ENCODE measurements around the gene EPB41L4A.

EPB41L4A gene

GRCh38 chr5:112316006-112316405 is 103.1 kb downstream of the EPB41L4A start:
- TF ChIP-seq GATA3 (IDR thresholded peaks at IDR 0.05; ENCODE audit: low read depth, low read length) (no peak), GATA2 (IDR thresholded peaks at IDR 0.05; ENCODE audit: low read depth, low read length) (no peak)

DNA sequence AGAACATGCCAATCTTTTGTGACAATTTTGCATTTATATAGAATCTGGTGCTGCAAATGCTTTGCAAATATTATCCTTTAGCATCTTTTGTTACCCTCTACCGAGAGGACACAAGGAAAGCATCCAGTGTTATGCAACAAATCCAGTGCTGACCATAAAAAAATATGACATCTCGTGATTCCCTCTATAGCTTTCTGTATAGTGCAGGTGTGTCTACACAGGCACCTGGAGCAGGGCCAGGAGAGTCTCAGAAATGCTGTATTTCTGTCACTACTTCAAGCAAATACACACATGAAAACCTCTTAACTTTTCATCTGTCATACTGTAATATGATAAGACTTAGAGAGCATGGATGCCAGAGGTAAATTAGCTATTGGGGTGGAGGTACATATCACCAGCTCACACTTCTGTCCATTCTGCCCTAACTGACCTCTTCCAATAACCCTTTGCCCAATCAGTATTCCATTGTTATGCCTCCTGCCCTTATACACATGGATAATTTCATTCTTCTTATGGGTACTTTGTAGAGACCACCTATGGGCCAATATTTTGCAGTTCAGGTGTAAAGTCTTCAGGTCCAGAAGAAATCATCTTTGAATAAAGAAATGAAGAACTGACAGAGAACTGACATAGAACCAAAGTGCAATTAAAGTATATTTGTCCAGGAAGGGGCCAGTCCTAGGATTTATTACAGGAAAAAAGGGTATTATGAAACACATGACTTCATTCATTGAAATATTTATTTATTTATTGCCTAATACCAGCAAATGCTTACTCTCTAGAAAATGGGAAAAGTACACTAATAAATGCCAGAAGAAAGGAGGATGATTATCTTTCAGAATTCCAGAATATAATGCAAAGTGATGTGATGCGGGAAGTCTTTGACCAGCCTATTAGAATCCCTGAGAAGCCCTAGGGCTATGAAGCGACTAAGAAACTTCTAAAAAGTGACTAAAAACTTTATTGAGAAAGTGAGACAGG is 106.5 kb downstream of the EPB41L4A start:
- TF ChIP-seq GATA3 (IDR thresholded peaks at IDR 0.05; ENCODE audit: low read depth, low read length) (no peak), GATA2 (IDR thresholded peaks at IDR 0.05; ENCODE audit: low read depth, low read length) (no peak)

DNA sequence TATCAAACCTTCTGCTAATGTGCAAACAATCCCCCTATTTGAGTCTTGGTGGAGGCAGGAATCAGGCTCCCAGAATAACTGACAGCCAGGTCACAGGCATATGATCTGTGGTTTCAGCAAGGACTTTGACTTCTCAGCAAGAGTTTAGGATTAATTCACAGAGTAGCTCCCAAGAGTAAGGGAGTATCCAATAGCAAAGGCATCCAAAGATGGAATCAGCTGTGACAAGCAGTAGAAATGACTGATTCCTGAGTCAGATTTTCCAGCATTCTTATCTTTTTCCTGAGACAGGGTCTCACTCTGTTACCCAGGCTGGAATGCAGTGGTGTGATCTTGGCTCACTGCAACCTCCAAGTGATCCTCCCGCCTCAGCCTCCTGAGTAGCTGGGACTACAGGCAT is 108.3 kb downstream of the EPB41L4A start:
- TF ChIP-seq GATA2 (IDR thresholded peaks at IDR 0.05; ENCODE audit: low read depth, low read length) (no peak), GATA3 (IDR thresholded peaks at IDR 0.05; ENCODE audit: low read depth, low read length) (no peak)

DNA sequence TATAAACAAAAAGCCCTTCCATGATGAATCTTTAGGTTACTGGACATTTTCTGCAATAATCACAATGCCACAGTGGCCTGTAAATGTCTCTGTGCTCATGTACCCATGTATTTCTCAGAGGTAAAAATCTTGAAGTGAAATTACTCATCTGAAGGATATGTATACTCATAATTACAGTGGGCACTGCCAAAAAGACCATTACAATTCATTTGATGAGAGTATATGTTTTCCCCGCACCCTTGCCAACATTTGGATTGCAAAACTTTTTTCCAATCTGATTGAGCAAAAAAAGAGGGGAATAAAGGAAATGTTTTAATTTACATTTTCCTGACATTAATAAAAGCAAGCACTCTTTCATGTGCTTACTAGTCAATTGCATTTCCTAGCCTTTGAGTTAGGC is 110.5 kb downstream of the EPB41L4A start:
- no peak for TF ChIP-seq GATA2 (IDR thresholded peaks at IDR 0.05; ENCODE audit: low read depth, low read length)
- no peak for TF ChIP-seq GATA3 (IDR thresholded peaks at IDR 0.05; ENCODE audit: low read depth, low read length)

DNA sequence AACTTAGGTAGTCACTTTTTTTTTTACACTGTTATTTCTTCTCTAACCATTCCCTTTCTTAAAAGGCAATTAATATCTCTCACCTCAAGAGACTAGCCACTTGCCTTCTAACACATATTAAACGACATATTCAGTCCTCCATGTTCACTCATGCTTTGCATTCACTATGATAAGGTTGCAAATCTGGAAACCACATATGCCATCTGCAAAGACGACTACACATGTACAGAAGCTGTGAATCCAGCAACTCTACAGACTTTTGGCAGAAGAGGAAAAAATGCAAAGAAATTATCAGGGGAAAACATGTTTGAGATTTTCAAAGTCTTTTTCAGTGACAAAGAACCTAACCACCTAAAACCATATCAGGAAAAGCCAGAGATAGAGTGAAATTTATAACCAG is 112.1 kb downstream of the EPB41L4A start:
- no peak for TF ChIP-seq GATA3 (IDR thresholded peaks at IDR 0.05; ENCODE audit: low read depth, low read length)
- no peak for TF ChIP-seq GATA2 (IDR thresholded peaks at IDR 0.05; ENCODE audit: low read depth, low read length)

- TF ChIP-seq GATA2 (IDR thresholded peaks at IDR 0.05; ENCODE audit: low read depth, low read length) (no peak), GATA3 (IDR thresholded peaks at IDR 0.05; ENCODE audit: low read depth, low read length) (no peak)
These were observed 114.3 kb downstream of the EPB41L4A start for GRCh38 chr5:112304743-112305142.

GRCh38 chr5:112303685-112304084 is 115.4 kb downstream of the EPB41L4A start:
- TF ChIP-seq GATA3 (IDR thresholded peaks at IDR 0.05; ENCODE audit: low read depth, low read length) (no peak), GATA2 (IDR thresholded peaks at IDR 0.05; ENCODE audit: low read depth, low read length) (no peak)

GRCh38 chr5:112294126-112294525 is 125.0 kb downstream of the EPB41L4A start:
- TF ChIP-seq GATA2 (IDR thresholded peaks at IDR 0.05; ENCODE audit: low read depth, low read length) (no peak), GATA3 (IDR thresholded peaks at IDR 0.05; ENCODE audit: low read depth, low read length) (no peak)

DNA sequence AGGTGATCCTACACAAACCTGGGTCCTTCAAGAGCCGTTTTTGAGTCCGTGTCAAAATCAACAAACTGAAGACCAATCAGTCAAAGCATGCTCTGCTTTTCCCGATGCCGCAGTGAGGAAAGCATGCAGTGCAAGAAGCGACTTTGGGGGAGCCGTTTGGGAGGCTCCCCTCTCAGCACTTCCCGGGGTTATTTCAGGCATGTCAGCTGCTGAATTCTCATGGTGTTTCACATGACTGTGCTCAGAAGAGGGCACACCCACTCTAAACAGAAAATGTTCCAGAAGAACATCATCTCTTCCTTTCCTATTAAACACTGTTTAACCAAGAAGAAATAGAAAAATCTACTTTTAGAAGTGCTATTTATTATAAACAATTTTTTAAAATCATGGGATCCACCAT is 125.5 kb downstream of the EPB41L4A start:
- TF ChIP-seq GATA2 (IDR thresholded peaks at IDR 0.05; ENCODE audit: low read depth, low read length) (no peak), GATA3 (IDR thresholded peaks at IDR 0.05; ENCODE audit: low read depth, low read length) (no peak)

DNA sequence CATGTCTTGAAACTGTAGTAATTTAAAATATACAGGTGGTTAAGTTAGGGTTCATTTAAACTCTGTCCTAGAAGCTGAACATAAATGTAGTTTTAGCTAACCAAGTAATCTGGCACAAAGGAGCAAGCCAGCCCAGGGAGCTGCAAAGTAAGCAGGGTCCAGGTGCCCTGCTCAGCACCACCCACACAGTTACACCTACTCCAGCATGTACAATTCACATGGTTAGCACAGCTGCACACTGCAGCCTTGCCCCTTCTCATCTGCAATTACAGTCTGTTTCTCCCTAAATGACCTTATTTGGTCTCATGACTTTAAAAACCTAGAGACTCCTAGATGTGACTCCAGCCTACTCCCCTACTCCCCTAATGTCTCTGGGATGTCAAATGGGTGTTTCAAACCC is 128.4 kb downstream of the EPB41L4A start:
- TF ChIP-seq GATA2 (IDR thresholded peaks at IDR 0.05; ENCODE audit: low read depth, low read length) (no peak), GATA3 (IDR thresholded peaks at IDR 0.05; ENCODE audit: low read depth, low read length) (no peak)

GRCh38 chr5:112289465-112289864 is 129.6 kb downstream of the EPB41L4A start:
- TF ChIP-seq GATA2 (IDR thresholded peaks at IDR 0.05; ENCODE audit: low read depth, low read length) = no peak
- TF ChIP-seq GATA3 (IDR thresholded peaks at IDR 0.05; ENCODE audit: low read depth, low read length) = no peak

DNA sequence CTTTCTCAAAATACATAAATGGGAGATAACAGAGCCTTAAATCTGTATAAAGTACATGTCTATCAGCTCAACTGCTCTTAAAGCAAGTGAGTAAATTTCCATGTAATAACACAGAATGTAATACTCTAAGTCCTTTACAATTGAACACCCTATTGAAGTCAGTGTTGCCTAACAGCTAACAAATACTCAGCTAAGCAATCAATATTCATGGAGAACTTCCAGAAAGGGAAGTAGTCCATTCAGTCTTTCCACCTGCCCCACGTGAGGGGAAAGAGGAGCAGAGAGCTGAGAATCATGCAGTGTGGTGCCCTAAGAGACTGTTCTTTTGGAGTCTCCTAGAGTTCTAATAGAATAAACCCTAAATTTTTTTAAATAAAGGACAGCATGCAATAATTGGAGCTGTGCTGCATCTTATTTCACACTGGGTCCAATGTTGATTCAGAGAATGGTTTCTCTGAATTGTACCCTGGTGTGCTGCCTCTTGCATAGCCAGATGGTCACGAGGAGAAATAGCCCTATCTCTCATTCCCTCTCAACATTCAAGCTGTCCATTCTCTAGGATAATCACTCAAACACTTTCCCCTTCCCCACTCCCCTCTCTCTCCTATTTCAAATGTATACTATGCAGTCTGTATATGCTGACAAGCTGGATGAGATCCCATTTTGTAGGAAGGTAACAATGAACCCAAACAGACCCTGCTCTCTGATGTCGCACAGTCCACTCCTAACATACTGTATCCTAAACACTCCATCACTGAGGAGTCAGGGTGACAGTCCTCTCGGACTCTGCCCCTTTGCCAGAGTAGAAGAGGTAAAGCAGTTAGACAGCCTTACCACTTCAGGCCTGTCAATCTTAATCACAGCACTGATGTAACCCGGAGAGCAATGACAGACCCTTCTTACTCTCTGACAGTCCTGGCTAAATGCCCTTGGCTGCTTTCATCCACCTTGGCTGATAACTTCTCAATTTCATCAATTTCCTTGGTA is 134.8 kb downstream of the EPB41L4A start:
- TF ChIP-seq GATA2 (IDR thresholded peaks at IDR 0.05; ENCODE audit: low read depth, low read length) = no peak
- no peak for TF ChIP-seq GATA3 (IDR thresholded peaks at IDR 0.05; ENCODE audit: low read depth, low read length)

GRCh38 chr5:112283034-112283582 is 136.0 kb downstream of the EPB41L4A start:
- TF ChIP-seq GATA3 (IDR thresholded peaks at IDR 0.05; ENCODE audit: low read depth, low read length) = no peak
- no peak for TF ChIP-seq GATA2 (IDR thresholded peaks at IDR 0.05; ENCODE audit: low read depth, low read length)

DNA sequence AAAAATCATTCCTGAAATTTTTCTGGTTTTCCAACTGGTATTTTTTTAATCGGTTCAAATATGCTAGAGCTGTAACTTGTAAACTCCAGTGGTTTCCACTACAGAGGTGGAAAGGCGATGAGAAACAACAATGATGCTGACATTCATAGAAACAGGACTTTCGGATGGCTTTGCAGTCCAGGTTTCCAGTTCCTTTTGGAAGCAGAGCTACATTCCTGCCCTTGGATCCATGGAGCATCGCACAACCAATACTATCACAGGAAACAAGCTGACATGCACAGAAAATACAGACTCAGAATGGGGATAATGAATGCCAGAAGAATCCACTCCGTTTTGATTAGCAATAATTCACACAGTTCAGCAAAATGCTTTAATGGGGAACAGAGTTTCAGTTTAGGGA is 140.0 kb downstream of the EPB41L4A start:
- TF ChIP-seq GATA3 (IDR thresholded peaks at IDR 0.05; ENCODE audit: low read depth, low read length) (no peak), GATA2 (IDR thresholded peaks at IDR 0.05; ENCODE audit: low read depth, low read length) (no peak)

Measured in SH-SY5Y (cell line).